ENCODE data around the gene ZBTB7A. TPM values are rescaled to one million over a fixed set of nuclear protein-coding genes. Genes with fewer than 3 reads are reported as not detected.
A peak's percentile ranks its signal among the peaks of the same experiment; 100 is the strongest.

The ZBTB7A gene
- total RNA-seq, 1 experiment from 2014 or later: 27.9 TPM

DNA sequence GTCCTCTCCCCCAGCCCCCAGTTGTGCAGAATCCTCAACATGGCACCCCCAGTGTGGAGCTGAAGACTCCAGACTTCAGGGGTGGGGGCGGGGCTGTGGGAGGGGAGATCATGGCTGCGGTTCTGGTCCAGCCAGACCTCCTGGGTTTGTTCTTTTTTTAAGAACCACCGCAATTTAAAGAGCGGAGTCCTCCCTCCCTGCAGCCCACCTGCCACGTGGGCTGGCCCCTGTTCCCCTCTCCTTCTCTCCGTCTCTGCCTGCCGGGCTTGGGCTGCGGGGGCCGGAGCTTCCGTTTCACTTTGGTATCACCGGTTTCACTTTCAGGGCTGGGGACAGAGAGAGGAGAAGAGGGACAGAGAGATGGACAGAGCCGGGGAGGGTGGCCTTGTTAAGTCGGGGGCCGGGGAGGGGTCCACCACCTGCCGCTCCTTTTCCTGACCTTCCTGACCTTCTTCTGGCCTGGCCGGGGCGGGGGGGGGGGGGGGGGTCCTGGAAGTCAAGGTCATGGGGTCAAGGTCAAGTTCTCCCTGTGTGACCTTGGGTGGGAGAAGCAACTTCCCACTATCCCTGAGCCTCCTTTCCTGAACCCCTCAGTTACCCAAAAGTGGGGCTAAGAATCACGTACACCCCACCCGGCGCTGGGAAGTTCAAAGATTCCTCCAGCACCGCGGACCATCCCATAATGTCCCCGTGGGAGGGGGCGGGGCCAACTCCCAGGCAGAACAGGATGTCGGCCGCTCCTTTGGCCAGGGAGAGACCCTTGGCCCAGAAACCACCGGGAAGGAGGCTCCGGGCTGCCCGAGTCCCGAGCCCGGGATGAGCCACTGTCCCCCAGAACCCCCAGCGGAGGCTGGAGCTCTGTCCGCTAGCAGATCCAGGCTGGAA lies 11.3 kb upstream of the ZBTB7A start:
- ChIA-PET CTCF (interaction anchor here (0.6 to 2.1 kb wide), 4 partner anchors 62 to 1426 kb away, joined by 4 to 15 read pairs (median 4); no protein-coding TSS in a partner anchor), POLR2A (interaction anchor here (0.6 to 1.2 kb wide), 2 partner anchors 11 to 14 kb away, joined by 3 read pairs; no protein-coding TSS in a partner anchor)
- DNase-seq (ENCODE audit: low spot score) (peak; percentile 62), ATAC-seq (peak; percentile 63)
- H3K27me3 Mint-ChIP-seq (ENCODE audit: low read depth): peaks cover 3% of the 10 kb centered on the region; the same call in 1 of the 2 replicates
- H3K27ac Mint-ChIP-seq: 0 out of 2 replicates have a peak overlapping the region, but pooled peaks have one; percentile 65
- H3K9me3 Mint-ChIP-seq: no peaks in the 10 kb centered on the region
- H3K36me3 Mint-ChIP-seq: no peaks in the 10 kb centered on the region
- TF ChIP-seq MAX (CRISPR knock-in tag; IDR thresholded peaks at IDR 0.05) (no peak), ESRRA (CRISPR knock-in tag; IDR thresholded peaks at IDR 0.05; ENCODE audit: borderline replicate concordance) (peak; percentile 96)
- TF ChIP-seq, protein P1, sequence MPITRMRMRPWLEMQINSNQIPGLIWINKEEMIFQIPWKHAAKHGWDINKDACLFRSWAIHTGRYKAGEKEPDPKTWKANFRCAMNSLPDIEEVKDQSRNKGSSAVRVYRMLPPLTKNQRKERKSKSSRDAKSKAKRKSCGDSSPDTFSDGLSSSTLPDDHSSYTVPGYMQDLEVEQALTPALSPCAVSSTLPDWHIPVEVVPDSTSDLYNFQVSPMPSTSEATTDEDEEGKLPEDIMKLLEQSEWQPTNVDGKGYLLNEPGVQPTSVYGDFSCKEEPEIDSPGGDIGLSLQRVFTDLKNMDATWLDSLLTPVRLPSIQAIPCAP (CRISPR knock-in tag; IDR thresholded peaks at IDR 0.05): no peak
- TF ChIP-seq, protein P2, sequence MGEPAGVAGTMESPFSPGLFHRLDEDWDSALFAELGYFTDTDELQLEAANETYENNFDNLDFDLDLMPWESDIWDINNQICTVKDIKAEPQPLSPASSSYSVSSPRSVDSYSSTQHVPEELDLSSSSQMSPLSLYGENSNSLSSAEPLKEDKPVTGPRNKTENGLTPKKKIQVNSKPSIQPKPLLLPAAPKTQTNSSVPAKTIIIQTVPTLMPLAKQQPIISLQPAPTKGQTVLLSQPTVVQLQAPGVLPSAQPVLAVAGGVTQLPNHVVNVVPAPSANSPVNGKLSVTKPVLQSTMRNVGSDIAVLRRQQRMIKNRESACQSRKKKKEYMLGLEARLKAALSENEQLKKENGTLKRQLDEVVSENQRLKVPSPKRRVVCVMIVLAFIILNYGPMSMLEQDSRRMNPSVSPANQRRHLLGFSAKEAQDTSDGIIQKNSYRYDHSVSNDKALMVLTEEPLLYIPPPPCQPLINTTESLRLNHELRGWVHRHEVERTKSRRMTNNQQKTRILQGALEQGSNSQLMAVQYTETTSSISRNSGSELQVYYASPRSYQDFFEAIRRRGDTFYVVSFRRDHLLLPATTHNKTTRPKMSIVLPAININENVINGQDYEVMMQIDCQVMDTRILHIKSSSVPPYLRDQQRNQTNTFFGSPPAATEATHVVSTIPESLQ (CRISPR knock-in tag; IDR thresholded peaks at IDR 0.05): no peak
- peaks cover 23% of the 10 kb centered on the region for H3K4me1 Mint-ChIP-seq
- peak overlapping the region; percentile 42 for H3K4me3 Mint-ChIP-seq

DNA sequence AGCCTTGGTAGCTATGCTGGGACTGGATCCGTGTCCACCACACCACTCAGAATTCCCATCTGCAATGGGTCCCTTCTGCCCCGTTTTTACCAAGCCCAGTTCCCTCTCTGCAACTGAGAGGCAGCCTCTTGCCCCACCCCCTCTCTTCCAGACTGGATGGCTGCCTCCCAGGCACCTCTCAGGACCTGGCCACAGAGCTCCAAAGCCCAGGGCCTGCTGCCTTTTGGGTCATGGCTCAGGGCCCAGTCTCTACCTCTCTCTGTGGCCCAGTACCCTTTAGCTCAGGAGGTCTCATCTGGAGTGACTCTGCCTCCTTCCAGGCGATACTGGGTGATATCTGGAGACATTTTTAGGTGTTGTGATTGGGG lies 10.3 kb upstream of the ZBTB7A start:
- POLR2A ChIA-PET: interaction anchor here (1.2 kb wide), 1 partner anchor 13 kb away, joined by 3 read pairs; no protein-coding TSS in a partner anchor
- DNase-seq (ENCODE audit: low spot score): no peak
- no peak for TF ChIP-seq IRF2 (CRISPR knock-in tag; IDR thresholded peaks at IDR 0.05; ENCODE audit: borderline replicate concordance, low read depth)
- TF ChIP-seq NR2C2 (CRISPR knock-in tag; IDR thresholded peaks at IDR 0.05): no peak
- TF ChIP-seq, protein P3, sequence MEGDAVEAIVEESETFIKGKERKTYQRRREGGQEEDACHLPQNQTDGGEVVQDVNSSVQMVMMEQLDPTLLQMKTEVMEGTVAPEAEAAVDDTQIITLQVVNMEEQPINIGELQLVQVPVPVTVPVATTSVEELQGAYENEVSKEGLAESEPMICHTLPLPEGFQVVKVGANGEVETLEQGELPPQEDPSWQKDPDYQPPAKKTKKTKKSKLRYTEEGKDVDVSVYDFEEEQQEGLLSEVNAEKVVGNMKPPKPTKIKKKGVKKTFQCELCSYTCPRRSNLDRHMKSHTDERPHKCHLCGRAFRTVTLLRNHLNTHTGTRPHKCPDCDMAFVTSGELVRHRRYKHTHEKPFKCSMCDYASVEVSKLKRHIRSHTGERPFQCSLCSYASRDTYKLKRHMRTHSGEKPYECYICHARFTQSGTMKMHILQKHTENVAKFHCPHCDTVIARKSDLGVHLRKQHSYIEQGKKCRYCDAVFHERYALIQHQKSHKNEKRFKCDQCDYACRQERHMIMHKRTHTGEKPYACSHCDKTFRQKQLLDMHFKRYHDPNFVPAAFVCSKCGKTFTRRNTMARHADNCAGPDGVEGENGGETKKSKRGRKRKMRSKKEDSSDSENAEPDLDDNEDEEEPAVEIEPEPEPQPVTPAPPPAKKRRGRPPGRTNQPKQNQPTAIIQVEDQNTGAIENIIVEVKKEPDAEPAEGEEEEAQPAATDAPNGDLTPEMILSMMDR (IDR thresholded peaks at IDR 0.05): no peak
- TF ChIP-seq ETV6 (CRISPR knock-in tag; IDR thresholded peaks at IDR 0.05): no peak
- no peak for TF ChIP-seq SP1 (CRISPR knock-in tag; conservative IDR thresholded peaks at IDR 0.05)
- no peak for TF ChIP-seq TEAD1 (CRISPR knock-in tag; IDR thresholded peaks at IDR 0.05)
- TF ChIP-seq, protein P4, sequence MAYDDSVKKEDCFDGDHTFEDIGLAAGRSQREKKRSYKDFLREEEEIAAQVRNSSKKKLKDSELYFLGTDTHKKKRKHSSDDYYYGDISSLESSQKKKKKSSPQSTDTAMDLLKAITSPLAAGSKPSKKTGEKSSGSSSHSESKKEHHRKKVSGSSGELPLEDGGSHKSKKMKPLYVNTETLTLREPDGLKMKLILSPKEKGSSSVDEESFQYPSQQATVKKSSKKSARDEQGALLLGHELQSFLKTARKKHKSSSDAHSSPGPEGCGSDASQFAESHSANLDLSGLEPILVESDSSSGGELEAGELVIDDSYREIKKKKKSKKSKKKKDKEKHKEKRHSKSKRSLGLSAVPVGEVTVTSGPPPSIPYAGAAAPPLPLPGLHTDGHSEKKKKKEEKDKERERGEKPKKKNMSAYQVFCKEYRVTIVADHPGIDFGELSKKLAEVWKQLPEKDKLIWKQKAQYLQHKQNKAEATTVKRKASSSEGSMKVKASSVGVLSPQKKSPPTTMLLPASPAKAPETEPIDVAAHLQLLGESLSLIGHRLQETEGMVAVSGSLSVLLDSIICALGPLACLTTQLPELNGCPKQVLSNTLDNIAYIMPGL (CRISPR knock-in tag; IDR thresholded peaks at IDR 0.05): no peak
- TF ChIP-seq ZSCAN18 (CRISPR knock-in tag; IDR thresholded peaks at IDR 0.05): no peak
- no peak for TF ChIP-seq CBFB (CRISPR knock-in tag; IDR thresholded peaks at IDR 0.05; ENCODE audit: low read depth)
- no peak for TF ChIP-seq NFYB (CRISPR knock-in tag; conservative IDR thresholded peaks at IDR 0.05; ENCODE audit: low read depth)
- no peak for TF ChIP-seq ZNF416 (CRISPR knock-in tag; IDR thresholded peaks at IDR 0.05)
- no peak for TF ChIP-seq ESRRA (CRISPR knock-in tag; IDR thresholded peaks at IDR 0.05; ENCODE audit: borderline replicate concordance)
- TF ChIP-seq NR1H2 (CRISPR knock-in tag; IDR thresholded peaks at IDR 0.05): no peak
- TF ChIP-seq KAT7 (CRISPR knock-in tag; IDR thresholded peaks at IDR 0.05; ENCODE audit: borderline replicate concordance): no peak
- no peak for TF ChIP-seq MAX (CRISPR knock-in tag; IDR thresholded peaks at IDR 0.05)
- TF ChIP-seq ZNF396 (CRISPR knock-in tag; IDR thresholded peaks at IDR 0.05; ENCODE audit: borderline replicate concordance): no peak
- TF ChIP-seq FOXJ3 (CRISPR knock-in tag; IDR thresholded peaks at IDR 0.05; ENCODE audit: borderline replicate concordance): no peak
- TF ChIP-seq, protein P5, sequence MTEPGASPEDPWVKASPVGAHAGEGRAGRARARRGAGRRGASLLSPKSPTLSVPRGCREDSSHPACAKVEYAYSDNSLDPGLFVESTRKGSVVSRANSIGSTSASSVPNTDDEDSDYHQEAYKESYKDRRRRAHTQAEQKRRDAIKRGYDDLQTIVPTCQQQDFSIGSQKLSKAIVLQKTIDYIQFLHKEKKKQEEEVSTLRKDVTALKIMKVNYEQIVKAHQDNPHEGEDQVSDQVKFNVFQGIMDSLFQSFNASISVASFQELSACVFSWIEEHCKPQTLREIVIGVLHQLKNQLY (CRISPR knock-in tag; IDR thresholded peaks at IDR 0.05): no peak
- TF ChIP-seq ZNF423 (CRISPR knock-in tag; IDR thresholded peaks at IDR 0.05): no peak
- TF ChIP-seq GABPB1 (CRISPR knock-in tag; IDR thresholded peaks at IDR 0.05): no peak
- ATAC-seq: peak; percentile 55
- Mint-ChIP-seq H3K36me3 (no peaks in the 10 kb centered on the region), H3K27me3 (ENCODE audit: low read depth) (peaks cover 3% of the 10 kb centered on the region; the same call in 1 of the 2 replicates), H3K4me1 (peaks cover 23% of the 10 kb centered on the region), H3K9me3 (no peaks in the 10 kb centered on the region), H3K4me3 (no peak overlapping the region), H3K27ac (peak overlapping the region; percentile 49)
- CTCF ChIA-PET: interaction anchor here (0.6 to 2.1 kb wide), 5 partner anchors 63 to 1427 kb away, joined by 3 to 15 read pairs (median 4); no protein-coding TSS in a partner anchor
